Rectal smooth muscle tissue (tissue), 1 donor: Measurements from ENCODE around the gene DCD.
"Not testable (repeated sequence)": the region's sequence is repeated elsewhere in the genome, so short reads cannot be mapped to it uniquely, and the experiment has no call there.

Experiments used
- H3K27ac ChIP-seq: one replicate; pipeline ENCODE4 v1.7.0; 2013; ENCODE audit warnings: low read depth, low read length, inconsistent platforms
- H3K27me3 ChIP-seq: one replicate; pipeline ENCODE4 v1.7.0; 2013; ENCODE audit warnings: low read length; ENCODE audit not compliant: control insufficient read depth, insufficient read depth
- H3K36me3 ChIP-seq: one replicate; pipeline ENCODE4 v1.7.0; 2013; ENCODE audit warnings: low read length; ENCODE audit not compliant: control insufficient read depth, insufficient read depth
- H3K4me1 ChIP-seq: one replicate; pipeline ENCODE4 v1.7.0; 2013; ENCODE audit warnings: low read length; ENCODE audit not compliant: control insufficient read depth, insufficient read depth
- H3K4me3 ChIP-seq: one replicate; pipeline ENCODE4 v1.7.0; 2013; ENCODE audit warnings: low read length
- H3K9ac ChIP-seq: one replicate; pipeline ENCODE4 v1.7.0; 2013; ENCODE audit warnings: low read length

Gene DCD

GRCh38 chr12:54666008-54666407, 17.8 kb upstream of the DCD start:
- Histone ChIP-seq H3K4me1 (no peaks in the 10 kb centered on the region), H3K27ac (no peak overlapping the region), H3K36me3 (no peaks in the 10 kb centered on the region), H3K4me3 (no peak overlapping the region), H3K9ac (no peak overlapping the region), H3K27me3 (no peaks in the 10 kb centered on the region)

GRCh38 chr12:54665022-54665635, 17.0 kb upstream of the DCD start:
- H3K36me3 ChIP-seq, H3K27me3 ChIP-seq, H3K4me3 ChIP-seq, H3K27ac ChIP-seq, H3K9ac ChIP-seq, H3K4me1 ChIP-seq: not testable (repeated sequence)

- no peak overlapping the region for H3K9ac ChIP-seq
- H3K27ac ChIP-seq = no peak overlapping the region
- no peak overlapping the region for H3K4me3 ChIP-seq
- no peaks in the 10 kb centered on the region for H3K27me3 ChIP-seq
- H3K4me1 ChIP-seq = no peaks in the 10 kb centered on the region
- H3K36me3 ChIP-seq = no peaks in the 10 kb centered on the region
These were observed 15.4 kb upstream of the DCD start for GRCh38 chr12:54663603-54664002.

- Histone ChIP-seq H3K4me3 (no peak overlapping the region), H3K9ac (no peak overlapping the region), H3K27me3 (no peaks in the 10 kb centered on the region), H3K36me3 (no peaks in the 10 kb centered on the region), H3K27ac (no peak overlapping the region), H3K4me1 (no peaks in the 10 kb centered on the region)
These were observed 13.9 kb upstream of the DCD start for GRCh38 chr12:54662026-54662425.

- H3K4me1 ChIP-seq = no peaks in the 10 kb centered on the region
- H3K27ac ChIP-seq = no peak overlapping the region
- H3K27me3 ChIP-seq = no peaks in the 10 kb centered on the region
- H3K4me3 ChIP-seq = no peak overlapping the region
- H3K36me3 ChIP-seq = no peaks in the 10 kb centered on the region
- no peak overlapping the region for H3K9ac ChIP-seq
These were observed 12.9 kb upstream of the DCD start for GRCh38 chr12:54661048-54661447.

GRCh38 chr12:54660320-54660962, 12.3 kb upstream of the DCD start:
- H3K4me3 ChIP-seq = no peak overlapping the region
- H3K27ac ChIP-seq = no peak overlapping the region

GRCh38 chr12:54658306-54659264, 10.4 kb upstream of the DCD start:
- H3K4me1 ChIP-seq = no peaks in the 10 kb centered on the region
- H3K27me3 ChIP-seq = no peaks in the 10 kb centered on the region
- H3K36me3 ChIP-seq = no peaks in the 10 kb centered on the region
- no peak overlapping the region for H3K9ac ChIP-seq
- H3K27ac ChIP-seq = no peak overlapping the region
- no peak overlapping the region for H3K4me3 ChIP-seq

More at GRCh38 chr12:54660320-54660962, 12.3 kb upstream of the DCD start:
- H3K4me1 ChIP-seq = no peaks in the 10 kb centered on the region
- H3K9ac ChIP-seq = no peak overlapping the region
- H3K27me3 ChIP-seq = no peaks in the 10 kb centered on the region
- H3K36me3 ChIP-seq = no peaks in the 10 kb centered on the region

GRCh38 chr12:54657105-54657607, 9.0 kb upstream of the DCD start:
- no peaks in the 10 kb centered on the region for H3K27me3 ChIP-seq
- no peaks in the 10 kb centered on the region for H3K36me3 ChIP-seq
- H3K4me1 ChIP-seq = no peaks in the 10 kb centered on the region
- no peak overlapping the region for H3K4me3 ChIP-seq
- H3K9ac ChIP-seq = no peak overlapping the region
- H3K27ac ChIP-seq = no peak overlapping the region

GRCh38 chr12:54654926-54655325, 6.8 kb upstream of the DCD start:
- Histone ChIP-seq H3K36me3 (no peaks in the 10 kb centered on the region), H3K4me3 (no peak overlapping the region), H3K9ac (no peak overlapping the region), H3K4me1 (no peaks in the 10 kb centered on the region), H3K27me3 (no peaks in the 10 kb centered on the region), H3K27ac (no peak overlapping the region)

GRCh38 chr12:54653025-54653424, 4.9 kb upstream of the DCD start:
- H3K4me3 ChIP-seq = no peak overlapping the region
- H3K36me3 ChIP-seq = no peaks in the 10 kb centered on the region
- no peak overlapping the region for H3K27ac ChIP-seq
- H3K9ac ChIP-seq = no peak overlapping the region
- no peaks in the 10 kb centered on the region for H3K4me1 ChIP-seq
- no peaks in the 10 kb centered on the region for H3K27me3 ChIP-seq

GRCh38 chr12:54650889-54651288, 2.7 kb upstream of the DCD start:
- no peaks in the 10 kb centered on the region for H3K36me3 ChIP-seq
- no peak overlapping the region for H3K27ac ChIP-seq
- H3K4me1 ChIP-seq = no peaks in the 10 kb centered on the region
- no peak overlapping the region for H3K9ac ChIP-seq
- H3K27me3 ChIP-seq = no peaks in the 10 kb centered on the region
- H3K4me3 ChIP-seq = no peak overlapping the region

- Histone ChIP-seq H3K4me3 (no peak overlapping the region), H3K27ac (no peak overlapping the region), H3K36me3 (no peaks in the 10 kb centered on the region), H3K9ac (no peak overlapping the region), H3K27me3 (no peaks in the 10 kb centered on the region), H3K4me1 (no peaks in the 10 kb centered on the region)
These were observed 2.2 kb upstream of the DCD start for GRCh38 chr12:54650409-54650808.
